ENCODE data around the gene SRGAP1. TPM values are rescaled to one million over a fixed set of nuclear protein-coding genes. Genes with fewer than 3 reads are reported as not detected.
A peak's percentile ranks its signal among the peaks of the same experiment; 100 is the strongest.

Gene SRGAP1
- total and polyA plus RNA-seq, 2 of the 4 experiments (the other 2 are of a cell fraction), result 10.0 to 10.2 TPM

- Histone ChIP-seq H3K36me3 (ENCODE audit: control insufficient read depth, insufficient read depth, low read length) (peaks cover 25% of the 10 kb centered on the region), H3K14ac (replicated peaks; ENCODE audit: low read depth, low read length) (no peak overlapping the region), H3K4me1 (ENCODE audit: control insufficient read depth, insufficient read depth, low read length) (peaks cover 3% of the 10 kb centered on the region; the same call in 1 of the 2 replicates), H4K91ac (ENCODE audit: insufficient read depth, low read depth, low read length) (no peak overlapping the region), H2AK5ac (ENCODE audit: low read depth, low read length) (no peak overlapping the region), H3K4me3 (ENCODE audit: insufficient read depth, low read depth, low read length) (no peak overlapping the region), H2BK5ac (ENCODE audit: low read depth, low read length, poor library complexity, severe bottlenecking) (no peak overlapping the region), H2BK15ac (ENCODE audit: low read depth, low read length) (no peak overlapping the region), H3K4ac (ENCODE audit: low read depth, low read length) (no peak overlapping the region), H4K8ac (ENCODE audit: low read depth in 2 of 2, low read length in 2 of 2) (no peak overlapping the region), H3K23ac (ENCODE audit: low read depth, low read length) (no peak overlapping the region), H2BK120ac (ENCODE audit: low read depth, low read length) (no peak overlapping the region), H2AFZ (replicated peaks; ENCODE audit: low read length, poor library complexity) (no peak overlapping the region), H4K20me1 (ENCODE audit: insufficient read depth, low read length) (no peaks in the 10 kb centered on the region), H3K27ac (ENCODE audit: insufficient read depth, low read length) (no peak overlapping the region), H3K9me3 (ENCODE audit: control insufficient read depth, insufficient read depth, low read length) (no peaks in the 10 kb centered on the region), H3K9ac (ENCODE audit: low read depth, low read length) (no peak overlapping the region), H3K18ac (ENCODE audit: low read depth, low read length) (no peak overlapping the region), H4K5ac (ENCODE audit: low read depth, low read length) (no peak overlapping the region), H3K27me3 (ENCODE audit: control insufficient read depth, insufficient read depth, low read length) (no peaks in the 10 kb centered on the region), H3K9me1 (ENCODE audit: insufficient read depth, low read length) (peaks cover 3% of the 10 kb centered on the region; the same call in 1 of the 2 replicates), H3K56ac (ENCODE audit: extremely low read depth, insufficient read depth, low read length) (no peak overlapping the region), H3K79me1 (ENCODE audit: low read depth in 1 of 2, low read length in 2 of 2) (peaks cover 59 to 68% of the 10 kb centered on the region in 2 experiments), H3K4me2 (ENCODE audit: low read depth, low read length) (no peak overlapping the region), H2AK9ac (replicated peaks; ENCODE audit: low read depth, low read length, poor library complexity) (no peak overlapping the region), H2BK20ac (ENCODE audit: low read depth, low read length) (no peak overlapping the region)
- dilution Hi-C loops (cut with HindIII; ENCODE audit: low sequenced_read_pairs, unreplicated experiment) (no loop called here), intact Hi-C loops (cut with micrococcal nuclease) (loop anchor here (10.0 kb wide), 1 partner anchor 165 kb away; no protein-coding TSS in a partner anchor), in situ Hi-C loops (cut with MboI; ENCODE audit: low sequenced_read_pairs) (no loop called here)
- BruUV-seq (replicated peaks), result no TSS peak
- ATAC-seq (ENCODE audit: low read depth), result no peak
- CTCF ChIA-PET, result interaction anchor here (1.0 kb wide), 1 partner anchor 162 kb away, joined by 4 read pairs; no protein-coding TSS in a partner anchor
- TF ChIP-seq CEBPB (IDR thresholded peaks at IDR 0.05; ENCODE audit: low read depth, low read length) (peak; percentile 55), ELK1 (IDR thresholded peaks at IDR 0.05; ENCODE audit: borderline replicate concordance, low read depth, low read length) (no peak), MXI1 (IDR thresholded peaks at IDR 0.05; ENCODE audit: borderline replicate concordance, low read depth, low read length) (no peak), MAFK (IDR thresholded peaks at IDR 0.05; ENCODE audit: low read depth, low read length) (no peak)
- WGBS, 2 experiments (ENCODE audit: extremely low coverage in 2 of 2, insufficient read length in 1 of 2), result no CpG with 5 or more reads among the region's 1 CpG
- POLR2A ChIA-PET (ENCODE audit: unreplicated experiment), result no interaction called here
- DNase-seq, result no peak
Measured at GRCh38 chr12:64019654-64020053, 175.2 kb downstream of the SRGAP1 start.
